Measurements from ENCODE around the gene TBC1D9B. TPM values are rescaled to one million over a fixed set of nuclear protein-coding genes. Genes with fewer than 3 reads are reported as not detected.

The TBC1D9B gene
- polyA plus RNA-seq, 2 of the 4 experiments (the other 2 are of a cell fraction): 37.2 to 64.7 TPM

GRCh38 chr5:179915406-179915935 lies 7.8 kb upstream of the TBC1D9B start:
- Histone ChIP-seq H3K27ac (no peak overlapping the region), H3K4me2 (no peak overlapping the region), H3K4me1 (peaks cover 9% of the 10 kb centered on the region), H3K9me3 (no peaks in the 10 kb centered on the region), H3K4me3 (no peak overlapping the region)
- FAIRE-seq: no peak
- ChIA-PET CTCF (no interaction called here), POLR2A (no interaction called here)
- WGBS (ENCODE audit: missing lambda C conversion rate): 90% methylated on average over 10 of the region's 10 CpGs
- TF ChIP-seq CHD2 (IDR thresholded peaks at IDR 0.05; ENCODE audit: low read length, partially characterized antibody): no peak
- TF ChIP-seq CTCF (IDR thresholded peaks at IDR 0.05): no peak
- no peak for DNase-seq (ENCODE audit: low read depth in 1 of 2, low spot score in 1 of 2)
- ATAC-seq: no peak

GRCh38 chr5:179914032-179914755 lies 6.5 kb upstream of the TBC1D9B start:
- Histone ChIP-seq H3K4me3 (no peak overlapping the region), H3K4me2 (peak overlapping the region; percentile 27; the same call in 2 of the 3 replicates), H3K4me1 (peaks cover 9% of the 10 kb centered on the region), H3K27ac (peak overlapping the region; percentile 12 to 62; a peak in 4 of 6 replicates), H3K9me3 (no peaks in the 10 kb centered on the region)
- DNase-seq (ENCODE audit: low read depth in 1 of 2, low spot score in 1 of 2) (peak; percentile 25 to 74), ATAC-seq (peak; percentile 59 to 79), FAIRE-seq (no peak)
- POLR2A ChIA-PET: interaction anchor here (0.5 kb wide), 1 partner anchor 10 kb away, joined by 4 read pairs; no protein-coding TSS in a partner anchor
- 42% methylated on average over 8 of the region's 8 CpGs for WGBS (ENCODE audit: missing lambda C conversion rate)
- no peak for TF ChIP-seq HDAC2 (IDR thresholded peaks at IDR 0.05)
- TF ChIP-seq RARB (CRISPR knock-in tag; IDR thresholded peaks at IDR 0.05): no peak
- TF ChIP-seq MAZ (IDR thresholded peaks at IDR 0.05; ENCODE audit: borderline replicate concordance, low read depth, low read length): no peak
- TF ChIP-seq ZNF302 (CRISPR knock-in tag; IDR thresholded peaks at IDR 0.05): no peak
- TF ChIP-seq MAX (IDR thresholded peaks at IDR 0.05): peak; percentile 35; the same call in 1 of the 2 replicates
- CTCF ChIA-PET: interaction anchor here (1.3 kb wide), 1 partner anchor 9 kb away, joined by 3 read pairs; no protein-coding TSS in a partner anchor

GRCh38 chr5:179913461-179913860 lies 5.8 kb upstream of the TBC1D9B start:
- WGBS (ENCODE audit: missing lambda C conversion rate): 89% methylated on average over 8 of the region's 9 CpGs
- ChIA-PET POLR2A (no interaction called here), CTCF (interaction anchor here (1.3 kb wide), 1 partner anchor 9 kb away, joined by 3 read pairs; no protein-coding TSS in a partner anchor)
- Histone ChIP-seq H3K9me3 (no peaks in the 10 kb centered on the region), H3K4me3 (no peak overlapping the region), H3K4me2 (no peak overlapping the region), H3K4me1 (peaks cover 9% of the 10 kb centered on the region), H3K27ac (no peak overlapping the region)
- TF ChIP-seq HOXB13 (CRISPR knock-in tag; IDR thresholded peaks at IDR 0.05; ENCODE audit: low read depth) (no peak), ZNF302 (CRISPR knock-in tag; IDR thresholded peaks at IDR 0.05) (no peak), NR3C1 (IDR thresholded peaks at IDR 0.05) (no peak), FOXS1 (CRISPR knock-in tag; IDR thresholded peaks at IDR 0.05) (no peak), MYC (IDR thresholded peaks at IDR 0.05; ENCODE audit: borderline replicate concordance, low read length) (no peak), KDM1A (IDR thresholded peaks at IDR 0.05; ENCODE audit: low read depth) (no peak), CBX8 (IDR thresholded peaks at IDR 0.05) (no peak), POLR2AphosphoS2 (conservative IDR thresholded peaks at IDR 0.05; ENCODE audit: low read length) (no peak), HDAC2 (IDR thresholded peaks at IDR 0.05) (no peak), HOXA7 (CRISPR knock-in tag; IDR thresholded peaks at IDR 0.05) (no peak), KDM5A (IDR thresholded peaks at IDR 0.05) (no peak), RFX5 (IDR thresholded peaks at IDR 0.05) (no peak), TP53 (CRISPR knock-in tag; IDR thresholded peaks at IDR 0.05) (no peak), EHF (CRISPR knock-in tag; IDR thresholded peaks at IDR 0.05) (no peak)
- DNase-seq (ENCODE audit: low read depth in 1 of 2, low spot score in 1 of 2): no peak
- ATAC-seq: no peak
- no peak for FAIRE-seq

Data from A549 (cell line).